Right forelimb (tissue), 1 donor: Measurements from ENCODE around the gene RREB1.

ENCODE experiments used
- DNase-seq: peaks from one replicate; pipeline ENCODE4 v3.0.0-alpha.2; 2018

RREB1 gene

DNA sequence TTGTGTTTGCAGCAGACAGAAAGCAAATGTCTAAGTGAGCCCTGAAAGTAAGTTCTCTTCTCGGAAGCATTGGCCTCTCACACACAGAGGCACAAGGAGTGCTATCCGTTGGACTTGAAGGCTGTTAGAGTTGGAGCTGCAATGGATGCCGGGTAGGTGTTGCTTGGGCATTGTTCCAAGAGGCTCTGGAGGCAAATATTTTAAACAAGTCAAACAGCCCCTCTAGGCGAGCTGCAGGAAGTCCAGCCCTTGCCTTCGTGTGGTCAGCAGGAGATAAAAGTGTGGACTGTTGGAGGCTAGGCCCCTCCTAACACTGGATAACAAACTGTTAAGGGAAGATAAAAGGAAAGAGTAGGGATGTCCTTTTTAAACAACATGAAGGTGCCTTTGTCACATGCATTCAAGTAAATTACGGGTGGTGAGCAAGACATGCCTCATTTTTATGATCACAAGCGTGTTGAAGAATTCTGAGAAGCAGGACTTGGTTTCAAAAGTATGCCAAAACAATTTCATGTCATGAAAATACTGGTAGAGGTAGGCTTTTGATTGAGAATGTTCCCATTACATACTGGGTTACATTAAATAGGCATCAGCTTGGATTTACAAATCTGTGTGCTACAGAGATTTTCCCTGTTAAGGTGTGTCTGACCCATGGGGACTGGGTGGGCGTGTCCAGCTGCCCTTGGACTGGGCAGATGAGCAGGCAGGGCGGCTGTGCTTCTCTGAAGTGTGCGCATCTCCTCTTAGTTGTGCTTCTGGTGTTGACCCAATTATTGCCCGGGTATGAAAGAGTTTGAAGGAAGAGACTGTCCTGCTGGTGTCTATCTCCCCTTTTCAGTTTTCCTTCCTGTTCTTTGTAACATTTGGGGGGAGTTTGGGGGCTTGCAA, 57.5 kb downstream of the RREB1 start:
- DNase-seq = no peak

DNA sequence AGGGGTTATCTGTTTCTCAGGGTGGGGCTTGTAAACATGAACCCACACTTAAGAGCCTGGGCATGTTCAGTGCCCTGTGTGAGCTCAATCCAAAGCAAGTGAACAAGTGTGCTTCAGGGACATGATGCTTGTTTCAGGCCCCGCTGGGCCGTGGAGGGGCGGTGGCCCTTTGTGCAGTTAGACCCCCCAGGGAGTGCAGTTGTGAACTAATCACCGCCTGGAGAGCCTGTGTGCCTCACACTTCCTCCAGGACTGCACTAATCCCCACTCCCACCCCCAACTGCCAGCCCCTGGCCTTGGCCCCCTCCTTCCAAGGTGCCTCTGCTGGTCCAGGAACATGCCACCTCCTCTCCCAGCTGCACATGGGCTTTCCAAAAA, 58.1 kb downstream of the RREB1 start:
- no peak for DNase-seq

- DNase-seq = no peak
Observed at GRCh38 chr6:7166410-7167293, 58.9 kb downstream of the RREB1 start.

DNA sequence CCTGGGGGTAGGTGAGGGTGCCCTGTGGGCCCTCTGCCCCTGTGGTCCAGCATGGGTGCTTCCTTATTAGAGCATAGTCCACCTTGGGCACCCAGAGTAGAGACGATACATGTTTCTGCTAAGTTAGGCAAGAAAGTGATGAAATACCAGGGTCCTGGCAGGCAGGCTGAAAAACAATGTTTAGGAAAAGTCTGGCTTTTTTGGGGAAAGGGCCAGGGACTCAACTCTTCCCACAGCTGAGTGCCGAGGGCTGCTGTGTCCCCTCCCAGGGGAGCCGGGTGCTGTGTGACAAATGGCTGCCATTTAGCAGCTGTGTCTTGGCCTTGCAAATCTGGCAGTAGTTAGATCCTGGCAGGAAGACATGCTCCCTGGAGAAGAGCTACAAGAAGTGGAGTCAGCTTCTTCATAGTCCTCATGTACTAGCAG, 61.5 kb downstream of the RREB1 start:
- no peak for DNase-seq

GRCh38 chr6:7170117-7170732, 62.5 kb downstream of the RREB1 start:
- DNase-seq = no peak

GRCh38 chr6:7171119-7171518, 63.4 kb downstream of the RREB1 start:
- no peak for DNase-seq

- no peak for DNase-seq
Observed at GRCh38 chr6:7171733-7172132, 64.0 kb downstream of the RREB1 start.

- no peak for DNase-seq
Observed at GRCh38 chr6:7172649-7173048, 64.9 kb downstream of the RREB1 start.

GRCh38 chr6:7173843-7174503, 66.2 kb downstream of the RREB1 start:
- no peak for DNase-seq

DNA sequence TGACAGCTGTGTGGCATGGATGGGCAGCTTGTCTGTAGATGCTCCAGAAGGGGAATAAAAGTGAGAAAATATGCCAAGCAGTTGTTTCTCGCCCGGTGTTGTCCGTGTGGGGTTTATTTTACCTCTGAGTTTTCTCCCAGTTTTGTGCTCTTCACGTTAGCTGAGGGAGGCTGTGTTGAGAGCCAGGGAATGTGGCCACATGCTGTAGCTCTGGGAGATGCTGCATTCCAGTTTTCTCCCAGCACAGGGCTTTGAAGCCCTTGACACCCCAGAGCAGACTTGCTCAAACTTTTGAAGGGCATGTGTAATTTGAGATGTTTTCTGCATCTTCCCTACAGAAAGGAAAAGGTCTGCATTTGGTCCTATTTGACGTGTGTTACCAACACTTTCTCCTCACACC, 67.7 kb downstream of the RREB1 start:
- DNase-seq = no peak

GRCh38 chr6:7176208-7176607, 68.4 kb downstream of the RREB1 start:
- DNase-seq = no peak

DNA sequence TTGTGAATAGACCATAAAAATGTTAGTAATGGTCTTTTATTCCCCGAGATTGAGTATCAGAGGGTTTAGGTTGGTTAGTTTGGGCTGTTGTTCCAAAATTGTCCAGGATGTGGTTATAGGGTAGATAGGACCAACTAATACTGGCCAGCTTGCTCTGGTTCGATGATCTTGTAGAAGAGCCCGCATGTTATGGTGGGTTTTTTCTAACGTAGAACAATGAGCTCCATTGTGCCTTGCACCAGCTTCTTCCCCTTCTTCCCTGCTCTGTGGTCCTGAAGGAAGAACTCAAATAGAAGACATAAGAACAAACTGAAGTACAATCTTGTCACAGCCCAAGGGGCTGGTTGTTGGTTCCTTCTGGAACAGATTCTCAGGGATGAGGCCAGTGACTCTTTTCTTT, 70.5 kb downstream of the RREB1 start:
- DNase-seq = no peak

GRCh38 chr6:7180751-7181150, 73.0 kb downstream of the RREB1 start:
- DNase-seq = no peak

- no peak for DNase-seq
Observed at GRCh38 chr6:7183707-7184106, 75.9 kb downstream of the RREB1 start.

DNA sequence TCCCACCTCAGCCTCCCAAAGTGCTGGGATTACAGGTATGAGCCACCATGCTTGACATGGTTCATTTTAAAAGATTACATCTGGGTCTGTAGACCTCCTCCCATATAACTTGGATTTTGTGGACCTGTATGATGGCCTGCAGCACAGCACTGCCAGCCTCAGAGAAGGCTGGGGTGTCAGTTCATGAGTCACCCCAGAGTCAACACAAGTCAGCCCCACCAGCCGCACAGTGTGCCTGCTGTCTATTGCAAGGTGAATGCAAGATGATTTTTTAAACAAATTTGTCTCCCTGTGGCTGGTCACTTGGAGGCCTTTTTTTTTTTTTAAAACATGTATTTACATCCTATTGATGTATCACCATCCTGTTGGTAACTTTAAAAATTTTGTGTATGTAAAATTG, 76.7 kb downstream of the RREB1 start:
- no peak for DNase-seq

DNA sequence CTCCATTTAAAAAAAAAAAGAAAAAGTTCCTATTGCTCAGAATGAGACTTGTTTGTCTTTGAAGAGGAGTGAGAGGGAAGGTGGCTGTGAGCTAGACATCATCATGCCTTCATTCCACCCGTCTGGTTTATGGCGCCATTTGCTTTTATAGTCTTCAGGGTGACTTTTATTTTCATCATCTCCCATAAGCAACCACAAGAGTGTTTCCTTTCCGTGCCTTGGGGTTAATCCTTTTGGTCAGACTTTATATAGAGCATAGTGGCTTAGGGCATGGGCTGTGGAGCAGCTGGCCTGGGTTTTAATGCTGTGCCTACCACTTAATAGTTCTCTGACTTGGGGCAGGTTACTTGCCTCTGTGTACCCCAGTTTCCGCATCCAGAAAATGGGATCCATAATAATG, 77.8 kb downstream of the RREB1 start:
- no peak for DNase-seq

DNA sequence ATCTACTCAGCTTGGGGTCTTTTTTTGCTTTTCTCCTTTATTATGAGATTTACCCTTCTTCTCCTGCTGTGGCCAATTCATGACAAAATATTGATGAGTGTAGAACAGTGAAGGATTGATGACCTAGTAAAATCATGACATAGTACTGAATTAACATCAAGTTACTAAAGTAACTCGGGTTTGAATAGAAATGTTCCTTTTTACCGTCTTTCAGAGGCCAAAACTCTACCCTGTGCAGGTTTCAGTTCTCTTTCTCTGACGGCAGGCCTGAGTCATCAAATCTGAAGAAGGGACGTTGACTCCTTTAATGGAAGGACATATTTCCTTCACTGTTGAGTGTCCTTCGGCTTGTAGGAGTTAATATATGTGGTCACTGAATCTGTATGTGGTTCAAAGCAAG, 80.7 kb downstream of the RREB1 start:
- no peak for DNase-seq

DNA sequence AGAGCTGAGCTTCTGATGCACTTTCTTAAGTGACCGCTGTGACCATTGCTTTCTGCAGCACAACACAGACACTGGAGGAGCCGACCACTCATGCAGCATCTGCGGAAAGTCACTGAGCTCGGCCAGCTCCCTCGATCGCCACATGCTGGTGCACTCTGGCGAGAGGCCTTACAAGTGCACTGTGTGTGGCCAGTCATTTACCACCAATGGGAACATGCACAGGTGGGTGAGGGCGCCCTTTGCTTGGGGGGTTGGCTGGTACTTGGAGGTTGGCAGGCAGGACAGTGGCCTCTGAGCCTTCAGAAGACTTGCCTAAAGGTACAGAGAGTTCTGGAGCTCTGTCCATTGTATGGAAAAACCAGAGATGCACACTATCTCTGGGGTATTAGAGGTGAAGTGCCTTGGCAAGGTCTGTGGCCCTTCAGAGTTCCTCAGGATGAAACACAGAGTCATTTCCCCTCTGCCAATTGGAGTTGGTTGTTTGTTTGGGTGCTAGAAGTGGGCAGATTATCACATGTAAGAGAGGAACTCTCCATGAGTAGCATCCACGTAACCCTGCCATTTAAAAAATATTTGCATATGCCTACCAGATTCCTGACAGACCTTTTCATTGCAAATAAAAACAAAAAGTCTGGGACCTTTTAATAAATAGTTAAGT, 81.5 kb downstream of the RREB1 start:
- DNase-seq = no peak

DNA sequence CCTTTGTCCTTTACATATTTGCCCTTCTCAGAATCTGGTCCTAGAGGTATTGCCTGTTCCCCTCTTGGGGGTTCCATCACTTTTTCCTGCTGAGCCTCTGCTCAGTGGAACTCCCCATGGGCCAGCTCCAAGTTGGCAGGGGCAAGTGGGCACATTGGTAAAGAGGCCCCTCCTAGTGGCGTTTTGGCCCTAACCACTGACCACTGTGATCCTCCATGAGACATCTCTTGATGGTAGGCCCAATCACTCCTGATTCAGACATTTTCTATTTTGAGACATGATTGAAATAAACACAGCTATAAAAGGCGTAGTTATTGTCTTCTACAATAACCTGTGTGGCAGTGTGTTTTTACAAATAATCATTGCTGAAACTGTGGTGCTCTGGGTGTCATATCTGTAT, 83.0 kb downstream of the RREB1 start:
- no peak for DNase-seq

DNA sequence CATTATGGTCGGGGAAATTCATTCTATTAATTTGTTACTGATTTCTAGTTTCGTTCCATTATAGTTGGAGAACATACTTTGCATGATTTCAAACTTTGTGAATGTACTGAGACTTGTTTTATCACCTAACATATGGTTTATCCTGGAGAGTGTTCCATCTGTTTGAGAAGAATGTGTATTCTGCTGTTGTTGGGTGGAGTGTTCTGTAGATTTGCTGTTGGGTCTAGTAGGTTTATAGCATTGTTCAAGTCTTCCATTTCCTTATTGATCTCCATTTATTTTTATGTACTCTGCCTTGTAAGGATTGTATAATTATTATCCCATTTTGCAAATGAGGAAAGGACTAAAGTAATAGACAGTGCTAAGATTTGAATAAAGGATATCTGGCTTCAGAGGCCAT, 85.4 kb downstream of the RREB1 start:
- no peak for DNase-seq

- DNase-seq = no peak
Observed at GRCh38 chr6:7194657-7195056, 86.9 kb downstream of the RREB1 start.

DNA sequence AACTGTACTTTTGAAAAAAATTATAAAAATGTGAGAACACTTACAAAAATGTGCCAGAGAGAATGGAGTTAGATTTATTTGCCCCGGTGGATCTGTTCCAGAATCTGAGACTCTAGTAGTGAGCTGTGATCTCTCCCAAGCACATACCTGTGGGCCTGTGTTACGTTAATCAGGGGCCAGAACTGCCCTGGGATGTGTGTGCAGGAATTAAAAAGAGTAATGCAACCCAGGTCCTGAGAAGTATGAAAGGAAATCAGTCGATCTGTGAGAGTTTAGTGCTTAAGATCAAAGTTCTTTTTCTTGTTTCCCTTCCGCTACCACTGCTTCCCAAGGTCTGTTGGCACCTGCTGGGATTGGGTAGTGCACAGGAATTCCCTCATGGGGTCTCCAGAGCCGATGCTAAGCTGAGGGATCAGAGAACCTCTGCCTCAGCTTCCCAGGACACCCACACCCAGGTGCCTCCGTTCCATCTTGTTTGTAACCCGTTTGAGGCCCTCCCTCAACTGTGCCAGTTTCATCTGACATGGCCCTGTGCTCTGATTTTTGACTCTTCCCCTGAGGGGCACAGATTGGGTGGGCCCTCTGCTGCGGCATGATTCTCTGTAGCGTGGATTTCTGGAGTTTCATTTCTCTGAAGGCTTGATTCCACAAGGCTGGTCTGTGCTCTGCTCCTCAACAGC, 87.7 kb downstream of the RREB1 start:
- no peak for DNase-seq
